UCSD-AML1 (cell line): ENCODE data around the gene HOXC9.

ENCODE experiments used
- DNase-seq: peaks from one replicate; lab custom pipeline; 2025; ENCODE audit not compliant: unreplicated experiment; lab: John Stamatoyannopoulos, UW

The HOXC9 gene

GRCh38 chr12:53963005-53963404 is 37.0 kb upstream of the HOXC9 start:
- DNase-seq: no peak

GRCh38 chr12:53963434-53964314 is 36.3 kb upstream of the HOXC9 start:
- DNase-seq: no peak

- no peak for DNase-seq
Measured at GRCh38 chr12:53964315-53964713, 35.6 kb upstream of the HOXC9 start.

GRCh38 chr12:53965281-53966084 is 34.5 kb upstream of the HOXC9 start:
- DNase-seq: no peak

GRCh38 chr12:53966085-53966384 is 33.9 kb upstream of the HOXC9 start:
- DNase-seq: no peak

- no peak for DNase-seq
Measured at GRCh38 chr12:53966385-53967133, 33.4 kb upstream of the HOXC9 start.

- DNase-seq: no peak
Measured at GRCh38 chr12:53967421-53967925, 32.5 kb upstream of the HOXC9 start.

GRCh38 chr12:53968214-53969127 is 31.5 kb upstream of the HOXC9 start:
- DNase-seq: no peak

- DNase-seq: no peak
Measured at GRCh38 chr12:53969588-53970259, 30.2 kb upstream of the HOXC9 start.

- DNase-seq: no peak
Measured at GRCh38 chr12:53970451-53970850, 29.5 kb upstream of the HOXC9 start.

- no peak for DNase-seq
Measured at GRCh38 chr12:53971129-53971528, 28.8 kb upstream of the HOXC9 start.

GRCh38 chr12:53971686-53972085 is 28.3 kb upstream of the HOXC9 start:
- no peak for DNase-seq

GRCh38 chr12:53972152-53972702 is 27.7 kb upstream of the HOXC9 start:
- no peak for DNase-seq

- DNase-seq: no peak
Measured at GRCh38 chr12:53972722-53973235, 27.2 kb upstream of the HOXC9 start, which contains the start of gene HOXC11. Gene HOXC11 (plus strand): TSS chr12:53973126. CDS start chr12:53973242, 116 bp downstream.

GRCh38 chr12:53973236-53974042 is 26.5 kb upstream of the HOXC9 start:
- no peak for DNase-seq

- no peak for DNase-seq
Measured at GRCh38 chr12:53974084-53975063, 25.6 kb upstream of the HOXC9 start, which contains the start of gene HOTAIR. Gene HOTAIR (minus strand): TSS chr12:53974954.

- no peak for DNase-seq
Measured at GRCh38 chr12:53975064-53975471, 24.9 kb upstream of the HOXC9 start.
